ENCODE measurements around the gene NFKBIB.

DNA sequence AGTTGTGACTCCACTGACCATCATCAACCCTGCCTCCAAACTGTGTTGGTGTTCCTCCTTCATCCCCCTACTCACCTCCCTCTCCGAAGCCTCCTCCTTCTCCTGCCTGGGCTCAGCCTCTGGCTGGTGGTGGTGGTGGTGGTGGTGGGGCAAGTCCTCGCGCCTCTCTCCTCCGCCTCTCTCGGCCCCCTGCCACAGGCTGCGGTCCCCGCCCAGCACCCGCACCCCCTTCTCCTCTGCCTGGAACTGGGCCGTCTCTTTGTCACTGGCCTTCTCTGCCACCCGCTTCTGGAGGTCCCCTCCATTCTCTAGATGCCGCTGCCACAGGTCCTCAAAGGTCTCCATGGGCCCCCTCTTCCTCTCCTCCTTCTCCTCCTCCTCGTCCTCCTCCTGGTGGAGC is 10.7 kb downstream of the NFKBIB start:
- TF ChIP-seq, protein P1, sequence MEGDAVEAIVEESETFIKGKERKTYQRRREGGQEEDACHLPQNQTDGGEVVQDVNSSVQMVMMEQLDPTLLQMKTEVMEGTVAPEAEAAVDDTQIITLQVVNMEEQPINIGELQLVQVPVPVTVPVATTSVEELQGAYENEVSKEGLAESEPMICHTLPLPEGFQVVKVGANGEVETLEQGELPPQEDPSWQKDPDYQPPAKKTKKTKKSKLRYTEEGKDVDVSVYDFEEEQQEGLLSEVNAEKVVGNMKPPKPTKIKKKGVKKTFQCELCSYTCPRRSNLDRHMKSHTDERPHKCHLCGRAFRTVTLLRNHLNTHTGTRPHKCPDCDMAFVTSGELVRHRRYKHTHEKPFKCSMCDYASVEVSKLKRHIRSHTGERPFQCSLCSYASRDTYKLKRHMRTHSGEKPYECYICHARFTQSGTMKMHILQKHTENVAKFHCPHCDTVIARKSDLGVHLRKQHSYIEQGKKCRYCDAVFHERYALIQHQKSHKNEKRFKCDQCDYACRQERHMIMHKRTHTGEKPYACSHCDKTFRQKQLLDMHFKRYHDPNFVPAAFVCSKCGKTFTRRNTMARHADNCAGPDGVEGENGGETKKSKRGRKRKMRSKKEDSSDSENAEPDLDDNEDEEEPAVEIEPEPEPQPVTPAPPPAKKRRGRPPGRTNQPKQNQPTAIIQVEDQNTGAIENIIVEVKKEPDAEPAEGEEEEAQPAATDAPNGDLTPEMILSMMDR (IDR thresholded peaks at IDR 0.05) = no peak
- no peak for TF ChIP-seq POLR2A (IDR thresholded peaks at IDR 0.05)

All from uterus (tissue), 2 donors.